Measurements from ENCODE around the gene ABHD14A.

DNA sequence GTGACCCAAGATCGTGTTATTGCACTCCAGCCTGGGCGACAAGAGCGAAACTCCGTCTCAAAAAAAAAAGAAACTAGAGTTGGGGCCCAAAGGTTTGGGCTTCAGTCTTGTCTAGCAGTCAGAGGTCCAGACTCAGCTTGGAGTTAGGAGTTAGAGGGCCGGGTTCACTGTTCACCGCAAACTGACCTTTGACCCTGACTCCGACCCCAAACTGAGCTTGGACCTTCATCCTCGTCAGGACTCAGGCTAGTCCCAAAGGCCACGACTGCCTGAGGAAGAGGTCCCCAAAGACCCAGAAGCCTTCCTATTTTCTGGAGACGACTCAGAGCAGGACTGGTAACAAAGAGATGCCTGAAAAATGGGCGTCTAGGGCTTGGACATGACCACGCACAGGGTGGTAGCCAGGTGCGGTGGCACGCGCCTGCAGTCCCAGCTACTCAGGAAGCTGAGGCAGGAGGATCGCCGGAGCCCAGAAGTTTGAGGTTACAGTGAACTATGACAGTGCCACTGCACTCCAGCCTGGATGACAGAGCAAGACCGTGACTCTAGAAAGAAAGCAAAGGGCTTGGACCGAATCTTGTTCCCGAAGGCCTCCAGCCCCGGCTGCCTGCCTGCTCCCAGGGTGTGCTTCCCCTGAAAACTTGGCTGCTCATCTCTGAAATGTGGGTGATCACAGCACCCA, 43.6 kb downstream of the ABHD14A start:
- TF ChIP-seq, protein P1, sequence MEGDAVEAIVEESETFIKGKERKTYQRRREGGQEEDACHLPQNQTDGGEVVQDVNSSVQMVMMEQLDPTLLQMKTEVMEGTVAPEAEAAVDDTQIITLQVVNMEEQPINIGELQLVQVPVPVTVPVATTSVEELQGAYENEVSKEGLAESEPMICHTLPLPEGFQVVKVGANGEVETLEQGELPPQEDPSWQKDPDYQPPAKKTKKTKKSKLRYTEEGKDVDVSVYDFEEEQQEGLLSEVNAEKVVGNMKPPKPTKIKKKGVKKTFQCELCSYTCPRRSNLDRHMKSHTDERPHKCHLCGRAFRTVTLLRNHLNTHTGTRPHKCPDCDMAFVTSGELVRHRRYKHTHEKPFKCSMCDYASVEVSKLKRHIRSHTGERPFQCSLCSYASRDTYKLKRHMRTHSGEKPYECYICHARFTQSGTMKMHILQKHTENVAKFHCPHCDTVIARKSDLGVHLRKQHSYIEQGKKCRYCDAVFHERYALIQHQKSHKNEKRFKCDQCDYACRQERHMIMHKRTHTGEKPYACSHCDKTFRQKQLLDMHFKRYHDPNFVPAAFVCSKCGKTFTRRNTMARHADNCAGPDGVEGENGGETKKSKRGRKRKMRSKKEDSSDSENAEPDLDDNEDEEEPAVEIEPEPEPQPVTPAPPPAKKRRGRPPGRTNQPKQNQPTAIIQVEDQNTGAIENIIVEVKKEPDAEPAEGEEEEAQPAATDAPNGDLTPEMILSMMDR (IDR thresholded peaks at IDR 0.05 in 4 of 5, conservative IDR thresholded peaks at IDR 0.05 in 1 of 5) = no peak
- TF ChIP-seq POLR2A (IDR thresholded peaks at IDR 0.05) = no peak
